Fibroblast of skin of back (primary cell): ENCODE results near the gene KRTAP5-6.

Experiments used
- DNase-seq: peaks from one replicate; pipeline ENCODE4 v3.0.0-alpha.2; 2013

Gene KRTAP5-6

DNA sequence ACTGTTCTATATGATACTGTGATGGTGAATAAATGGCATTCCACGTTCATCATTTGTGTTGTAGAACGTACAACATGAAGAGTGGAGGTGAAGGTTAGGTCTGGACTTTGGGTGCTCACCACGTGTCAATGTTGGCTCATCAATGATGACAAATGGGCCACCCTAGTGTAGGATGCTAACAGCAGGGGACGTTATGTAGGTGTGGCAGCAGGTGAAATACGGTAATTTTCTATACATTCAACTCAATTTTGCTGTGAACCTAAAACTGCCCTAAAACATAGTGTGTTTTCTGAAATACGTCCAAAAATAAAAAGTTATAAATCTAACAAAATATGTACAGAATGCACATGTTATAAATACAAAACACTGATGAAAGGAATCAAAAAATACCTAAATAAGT lies 6.2 kb downstream of the KRTAP5-6 start:
- DNase-seq = no peak

DNA sequence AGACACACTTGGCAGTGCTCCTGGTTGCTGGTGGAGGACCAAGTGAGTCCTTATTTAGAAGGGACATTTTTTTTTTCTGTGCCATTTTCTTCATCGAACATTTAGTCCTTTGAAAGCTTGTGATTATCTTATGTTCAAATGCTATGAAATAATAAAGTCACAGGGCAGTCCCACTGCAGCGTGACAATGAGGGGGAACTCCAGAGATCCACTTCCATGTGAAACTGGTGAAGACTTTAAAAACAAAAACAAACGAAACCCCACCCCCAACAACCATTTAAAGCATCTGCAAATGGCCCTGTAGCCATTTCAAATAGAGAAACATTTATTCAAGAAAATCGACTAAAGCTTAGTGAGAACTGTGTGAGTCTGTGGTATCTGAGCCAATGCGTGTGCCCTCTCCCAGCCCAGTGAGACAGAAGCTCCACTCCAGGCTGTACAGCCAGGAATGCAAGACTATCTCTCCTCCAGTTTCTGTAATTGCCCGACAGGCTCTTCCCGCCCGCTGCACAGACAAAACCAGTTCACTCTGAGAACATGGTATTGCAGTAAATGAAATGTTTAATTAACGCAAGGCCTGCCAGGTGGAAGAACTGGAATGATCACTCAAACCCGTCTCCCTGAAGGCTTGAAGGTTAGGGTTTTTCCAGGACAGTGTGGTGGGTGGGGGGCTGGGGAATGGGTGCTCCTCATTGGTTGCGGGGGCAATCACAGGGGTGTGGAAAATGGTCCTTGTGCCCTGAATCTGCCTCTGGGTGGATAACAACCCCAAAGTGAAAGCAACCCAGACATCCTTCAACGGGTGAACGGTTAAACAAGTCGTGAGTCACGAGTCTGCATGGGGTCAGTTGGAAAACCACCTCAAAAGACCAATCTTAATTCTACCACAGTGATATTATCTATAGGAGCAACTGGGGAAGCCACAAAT lies 8.4 kb downstream of the KRTAP5-6 start:
- no peak for DNase-seq

DNA sequence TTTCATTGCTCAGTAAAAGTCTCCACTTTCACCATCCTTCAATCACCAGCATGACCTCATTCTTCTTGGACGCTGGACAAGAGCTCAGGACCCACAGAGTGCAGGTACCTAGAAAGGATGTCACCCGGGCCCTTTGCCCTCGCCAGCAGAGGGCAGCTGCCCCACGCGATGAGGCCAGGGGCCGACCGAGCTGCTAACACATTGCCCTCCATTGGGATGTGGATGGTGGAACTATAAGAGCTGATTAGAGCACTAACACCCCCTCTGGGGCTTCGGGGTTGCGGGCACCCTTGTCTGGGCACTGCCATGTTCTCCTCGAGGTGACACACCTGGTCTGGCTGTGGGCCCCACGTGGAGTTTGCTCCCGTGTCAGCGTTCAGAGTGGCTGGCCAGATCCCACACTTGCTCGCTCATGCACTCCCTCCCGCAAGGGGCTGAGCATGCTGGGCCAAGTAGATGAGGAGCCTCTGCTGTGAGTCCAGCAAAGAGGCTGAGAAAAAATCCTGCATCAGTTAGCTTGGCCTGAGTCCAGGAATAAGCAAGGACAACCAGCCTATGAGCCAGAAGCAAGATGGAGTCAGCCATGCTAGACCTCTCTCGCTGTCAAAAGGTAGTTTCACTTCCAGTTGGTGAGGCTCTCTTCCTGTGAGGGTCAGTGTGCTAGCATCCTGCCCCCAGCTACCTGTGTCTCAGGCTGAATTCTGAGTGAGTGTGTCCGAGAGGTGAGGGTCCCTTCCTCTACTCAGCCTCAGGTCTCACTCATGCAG lies 9.8 kb downstream of the KRTAP5-6 start:
- DNase-seq = no peak

DNA sequence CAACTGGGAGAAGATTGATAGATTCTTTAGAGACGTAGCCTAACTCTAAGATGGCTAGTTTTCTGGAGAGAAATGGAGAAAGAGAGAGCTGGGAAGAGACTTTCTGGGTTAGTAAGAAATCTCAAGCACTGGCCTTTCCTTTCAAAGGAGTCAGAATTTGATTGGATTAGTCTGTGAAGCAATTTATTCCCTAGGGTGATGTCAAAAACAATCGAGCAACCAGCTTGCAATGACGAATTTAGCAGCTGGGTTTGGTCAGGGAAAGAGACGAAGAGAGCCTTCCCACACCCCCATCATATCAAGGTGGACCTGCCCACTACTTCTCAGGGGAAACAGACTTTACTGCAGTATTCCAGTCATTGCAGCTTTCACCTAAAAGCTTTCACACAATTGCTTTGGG lies 10.8 kb downstream of the KRTAP5-6 start:
- DNase-seq = no peak

DNA sequence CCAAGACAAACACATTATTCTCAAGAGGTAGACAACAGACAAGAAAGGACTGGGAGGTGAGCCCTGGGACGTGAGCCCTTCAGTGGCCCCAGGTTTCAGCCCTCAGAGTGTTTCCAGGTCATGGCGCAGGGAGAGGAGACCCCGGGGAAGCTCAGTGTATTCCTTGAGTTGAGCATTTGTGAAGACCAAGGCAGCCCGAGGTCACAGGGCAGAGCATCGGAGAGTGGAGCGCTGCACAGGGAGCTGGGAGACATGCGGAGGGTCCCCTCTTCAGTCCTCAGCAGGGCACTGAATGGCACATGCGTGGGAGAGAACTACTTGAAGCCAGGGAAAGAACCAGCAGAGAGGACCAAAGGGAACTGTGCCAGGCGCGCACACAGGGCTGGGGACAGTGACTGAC lies 11.7 kb downstream of the KRTAP5-6 start:
- DNase-seq = no peak

DNA sequence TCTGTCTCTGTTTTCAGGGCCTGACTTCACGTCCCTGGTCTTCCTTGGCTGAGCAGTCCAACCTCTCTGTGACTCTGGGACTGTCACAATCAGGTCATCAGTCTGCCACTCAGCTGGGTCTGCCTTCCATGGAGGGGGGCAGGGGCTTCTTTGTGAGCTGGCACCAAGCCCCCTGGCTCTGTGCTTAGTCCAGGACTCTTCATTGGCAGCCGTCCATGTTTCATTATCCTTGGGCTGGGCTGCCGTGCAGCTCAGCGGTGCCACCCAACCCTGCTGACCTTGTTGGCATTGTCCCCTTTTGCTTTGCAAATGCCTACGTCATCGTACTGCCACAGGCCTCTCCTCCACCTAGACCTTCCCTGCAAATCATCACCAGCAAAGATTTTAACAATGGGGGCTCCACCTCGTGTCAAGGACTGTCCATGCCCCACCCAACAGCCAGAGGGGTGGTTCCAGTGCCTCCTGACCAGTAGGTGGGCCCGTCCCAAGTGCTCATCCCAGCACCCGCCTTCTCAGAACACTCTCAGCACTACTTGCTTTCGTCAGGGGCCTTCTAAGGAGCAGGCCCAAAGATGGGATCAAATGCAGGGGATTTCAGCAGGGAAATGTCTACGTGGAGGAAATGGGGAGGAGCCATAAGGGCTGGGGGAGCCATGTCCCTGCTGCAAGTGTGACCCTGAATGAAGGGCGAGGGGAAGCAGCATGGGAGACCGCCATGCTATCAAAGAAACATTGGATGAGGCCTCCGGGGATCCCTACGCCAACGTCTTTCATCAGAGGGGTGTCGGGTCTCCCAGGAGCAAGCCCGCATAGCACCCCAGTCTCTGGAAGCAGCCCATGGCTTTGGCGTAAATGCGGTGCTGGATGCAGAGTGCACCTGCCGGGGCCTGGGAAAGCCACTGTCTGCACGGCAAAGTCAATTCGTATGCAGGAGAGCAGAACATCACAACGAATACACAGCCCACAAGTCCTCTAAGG lies 18.2 kb downstream of the KRTAP5-6 start:
- no peak for DNase-seq

DNA sequence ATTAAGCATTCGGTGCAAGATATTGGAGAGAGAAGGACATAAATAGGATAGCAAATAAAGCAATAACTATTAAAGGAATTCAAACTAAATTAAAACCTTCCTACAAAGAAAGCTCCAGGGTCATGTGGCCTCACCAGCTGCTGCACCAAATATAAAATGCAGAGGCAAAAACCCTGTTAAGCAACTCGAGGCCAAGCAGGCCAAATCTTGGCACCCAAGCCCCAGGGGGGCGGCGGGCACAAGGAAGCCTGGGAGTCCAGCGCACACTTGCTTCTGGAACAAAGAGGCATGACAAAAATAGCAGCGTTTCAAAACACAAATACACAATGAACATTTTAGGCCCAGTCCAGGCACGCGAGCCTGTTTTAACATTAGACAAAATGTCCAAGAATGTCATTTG lies 20.8 kb downstream of the KRTAP5-6 start:
- no peak for DNase-seq

DNA sequence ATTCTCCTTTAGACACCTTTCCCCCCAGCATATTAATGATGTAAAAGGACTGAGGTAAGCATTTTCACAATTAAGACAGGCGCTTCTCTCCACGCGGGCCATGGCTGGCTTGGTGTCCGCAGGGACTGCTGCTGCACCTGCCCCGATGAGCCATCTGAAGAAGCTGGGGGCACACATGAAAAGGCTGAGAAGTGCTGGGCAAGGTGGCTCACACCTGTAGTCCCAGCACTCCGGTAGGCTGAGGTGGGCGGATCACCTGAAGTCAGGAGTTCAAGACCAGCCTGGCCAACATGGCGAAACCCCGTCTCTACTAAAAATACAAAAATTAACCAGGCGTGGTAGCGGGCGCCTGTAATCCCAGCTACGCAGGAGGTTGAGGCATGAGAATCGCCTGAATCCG lies 21.3 kb downstream of the KRTAP5-6 start:
- DNase-seq = no peak

DNA sequence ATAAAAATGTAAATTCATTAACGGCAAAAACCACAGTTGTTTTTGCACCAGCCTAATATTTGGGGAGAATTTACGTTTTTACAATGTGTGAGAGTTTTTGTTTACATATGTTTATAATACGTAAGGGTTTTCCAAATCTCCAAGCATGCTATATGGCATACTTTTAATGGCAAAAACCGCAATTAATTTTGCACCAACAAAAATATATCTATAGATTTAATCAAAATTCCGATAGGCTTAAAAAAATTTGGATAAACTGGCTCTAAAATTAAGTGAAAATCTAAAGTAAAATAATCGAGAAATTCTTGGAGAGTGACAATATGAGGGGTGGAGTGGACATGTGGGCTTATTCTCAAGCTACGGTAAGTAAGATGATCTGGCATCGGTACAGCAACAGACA lies 22.8 kb downstream of the KRTAP5-6 start:
- no peak for DNase-seq

DNA sequence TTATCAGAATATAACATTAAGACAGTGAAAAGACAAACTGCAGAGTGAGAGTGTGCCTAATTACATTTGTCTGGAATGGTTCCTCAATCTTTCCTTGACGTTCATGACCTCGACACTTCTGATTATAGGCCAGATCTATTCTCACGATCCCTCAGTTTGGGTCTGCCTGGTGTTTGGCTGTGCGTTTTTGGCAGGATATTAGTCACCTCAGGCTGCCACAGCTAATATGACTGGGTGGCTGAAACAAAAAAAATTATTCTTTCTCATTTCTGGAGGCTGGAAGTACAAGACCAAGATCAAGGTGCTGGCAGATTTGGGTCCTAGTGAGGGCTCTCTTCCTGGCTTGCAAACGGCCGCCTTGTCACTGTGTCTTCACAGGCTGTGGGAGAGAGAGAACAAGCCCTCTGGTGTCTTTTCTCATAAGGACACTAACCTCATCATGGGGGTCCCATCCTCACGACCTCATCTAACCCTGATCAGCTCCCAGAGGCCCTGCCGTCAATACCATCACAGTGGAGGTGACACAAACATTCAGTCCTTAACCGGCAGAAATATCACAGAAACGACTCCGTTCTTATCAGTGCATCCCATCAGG lies 30.2 kb downstream of the KRTAP5-6 start:
- DNase-seq = no peak

DNA sequence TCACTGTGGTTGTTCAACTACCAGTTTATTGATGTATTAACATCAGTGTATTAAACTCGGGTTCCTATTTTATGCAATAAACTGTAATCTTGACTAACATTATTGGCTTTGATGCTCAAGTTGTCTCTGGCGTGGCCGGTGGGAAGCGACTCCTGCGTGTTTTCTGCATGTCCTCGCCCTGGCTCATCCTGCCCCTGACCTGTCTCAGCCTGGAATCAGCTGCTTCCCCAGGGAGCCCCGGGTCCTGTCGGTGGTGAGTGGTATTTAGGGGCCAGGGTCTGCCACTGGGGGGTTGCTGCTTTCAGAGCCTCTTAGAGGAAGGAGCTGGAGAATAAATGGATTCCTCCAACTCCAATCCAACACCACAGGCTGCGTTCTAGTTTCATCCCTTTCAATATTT lies 30.9 kb downstream of the KRTAP5-6 start:
- DNase-seq = no peak

DNA sequence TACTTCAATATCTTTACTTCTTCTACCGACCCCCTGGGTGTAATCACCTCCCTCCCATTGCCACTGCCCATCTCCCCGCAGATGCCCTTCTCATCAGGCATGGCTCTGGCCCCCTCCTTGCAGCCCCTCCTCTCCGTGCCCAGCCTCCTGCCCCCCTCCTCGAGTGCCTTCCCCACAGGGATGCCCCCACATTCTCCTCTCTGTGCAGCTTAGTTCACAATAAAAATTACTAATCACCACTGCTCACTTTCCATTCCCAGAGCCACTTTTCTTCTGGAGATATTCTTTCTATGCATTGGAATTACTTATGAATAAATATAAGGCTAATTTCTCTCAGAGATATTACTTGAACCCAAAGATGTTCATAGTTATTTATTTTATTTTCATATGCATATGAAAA lies 31.3 kb downstream of the KRTAP5-6 start:
- DNase-seq = no peak

DNA sequence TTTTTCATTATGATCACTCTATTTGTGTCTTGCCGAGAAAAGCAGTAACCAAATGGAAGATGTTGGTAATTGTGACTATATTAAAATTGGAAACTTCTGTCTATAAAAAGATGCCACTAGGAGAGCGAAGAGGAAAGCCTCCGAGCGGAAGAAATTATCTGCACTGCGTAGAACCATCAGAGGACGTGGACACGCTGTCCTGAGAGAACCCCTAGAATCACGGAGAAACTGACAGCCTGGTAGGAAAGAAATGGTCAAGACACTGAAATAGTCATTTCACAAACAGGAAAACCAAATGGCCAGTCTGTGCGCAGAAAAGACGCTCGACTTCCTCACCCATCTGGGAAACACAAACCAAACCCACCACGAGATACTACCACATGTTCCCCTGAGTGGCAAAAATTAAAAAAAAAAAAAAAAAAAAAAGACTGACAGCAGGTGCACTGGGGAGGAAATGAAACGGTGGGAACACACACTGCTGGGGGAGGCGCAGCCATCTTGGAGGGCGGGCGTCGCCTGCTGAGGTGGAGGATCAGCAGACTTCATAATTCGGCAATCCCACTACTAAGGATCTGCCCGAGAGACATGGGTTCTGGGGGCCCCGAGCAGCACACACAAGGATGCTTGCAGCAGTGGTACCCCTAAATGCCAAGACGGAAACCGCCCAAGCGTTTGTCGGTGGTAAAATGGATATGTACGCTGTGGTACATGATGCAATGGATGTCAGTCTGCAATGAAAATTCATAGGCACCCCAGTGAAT lies 32.1 kb downstream of the KRTAP5-6 start:
- DNase-seq = no peak

DNA sequence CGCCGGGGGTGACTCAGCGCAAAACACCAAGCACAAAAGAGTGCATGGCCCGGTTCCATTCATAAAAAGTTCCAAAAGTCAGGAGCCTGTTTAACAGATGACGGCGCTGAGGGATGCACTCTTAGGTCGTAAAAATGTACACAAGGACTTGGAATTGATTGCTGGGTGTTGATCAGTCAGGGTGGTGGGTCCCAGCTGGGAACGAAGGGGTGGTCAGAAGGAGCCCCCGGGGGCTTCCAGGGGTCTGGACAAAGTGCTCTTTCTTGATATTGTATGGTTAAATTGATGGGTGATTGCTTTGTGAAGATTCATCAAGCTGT lies 32.7 kb downstream of the KRTAP5-6 start:
- no peak for DNase-seq

DNA sequence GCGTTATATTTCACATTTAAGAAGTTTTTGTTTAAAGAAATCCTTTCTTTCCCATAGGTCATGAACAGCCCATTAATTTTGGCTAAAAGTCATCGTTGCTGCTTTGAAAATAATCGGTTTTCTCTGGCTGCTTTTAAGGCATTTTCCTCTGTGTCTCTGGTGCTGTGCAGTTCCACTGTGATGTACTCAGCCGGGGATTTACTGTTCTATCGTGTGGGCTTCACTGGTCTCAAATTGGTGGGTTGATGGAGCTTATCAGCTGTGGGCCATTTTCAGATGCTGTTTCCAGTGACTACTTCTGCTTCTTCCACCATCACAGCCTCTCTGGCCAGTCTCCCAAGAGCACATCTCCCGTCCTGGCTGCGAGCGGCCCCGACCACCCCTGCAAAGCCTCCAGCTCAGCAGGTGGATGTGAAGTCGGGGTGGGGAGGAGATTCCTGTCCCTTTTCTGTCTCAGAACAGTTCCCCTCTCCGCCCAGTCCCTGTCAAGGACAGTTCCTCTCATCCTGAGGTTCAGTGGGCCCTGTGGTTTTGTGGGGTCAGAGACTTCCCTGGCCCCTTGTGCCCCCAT lies 33.1 kb downstream of the KRTAP5-6 start:
- DNase-seq = no peak

DNA sequence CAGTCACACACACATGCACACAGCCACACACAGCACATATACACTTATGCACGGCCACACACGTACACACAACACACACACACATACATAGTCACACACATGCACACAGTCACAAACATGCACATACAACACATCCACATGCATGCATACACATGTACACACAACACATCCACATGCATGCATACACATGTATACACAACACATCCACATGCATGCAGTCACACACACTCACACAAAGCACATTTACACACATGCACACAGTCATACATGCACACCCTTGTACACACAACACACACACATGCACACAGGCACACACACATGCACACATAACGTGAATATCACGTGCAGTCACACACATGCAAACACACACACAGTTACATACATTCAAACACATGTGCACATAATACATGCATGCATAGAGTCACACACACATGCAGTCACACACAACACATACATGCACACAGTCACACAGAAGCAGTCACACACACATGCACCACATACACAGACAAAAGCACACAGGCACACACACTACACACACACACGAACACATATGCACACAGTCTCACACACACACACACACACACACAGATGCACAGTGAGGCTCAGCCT lies 34.6 kb downstream of the KRTAP5-6 start:
- DNase-seq = no peak

DNA sequence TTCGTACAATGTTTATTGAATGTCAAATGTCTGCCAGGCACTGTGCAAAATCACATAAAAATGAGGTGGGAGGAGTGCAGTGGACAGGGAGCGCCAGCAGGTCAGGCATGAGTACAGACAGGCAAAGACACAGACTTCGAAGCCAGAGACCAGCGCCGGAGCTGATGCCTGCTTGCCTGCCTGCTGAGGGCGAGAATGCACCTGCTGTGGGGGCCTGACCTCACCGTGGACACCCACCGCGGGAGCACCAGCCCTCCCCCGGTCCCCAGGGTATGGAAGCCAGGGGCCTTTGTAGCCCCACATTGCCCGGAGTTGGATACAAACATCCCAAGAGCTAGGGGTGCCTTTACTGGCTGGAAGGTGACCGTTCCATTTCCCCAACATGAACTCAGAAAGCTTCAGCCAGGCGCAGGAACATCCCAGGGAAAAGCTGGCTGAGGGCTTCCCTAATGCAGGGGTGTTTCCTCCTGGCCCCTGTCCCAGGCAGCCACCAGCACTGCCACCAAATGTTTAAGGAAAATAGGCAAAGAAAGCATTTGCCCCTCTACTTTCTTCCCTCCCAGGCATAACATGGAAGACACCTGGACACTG lies 35.5 kb downstream of the KRTAP5-6 start:
- DNase-seq = no peak

DNA sequence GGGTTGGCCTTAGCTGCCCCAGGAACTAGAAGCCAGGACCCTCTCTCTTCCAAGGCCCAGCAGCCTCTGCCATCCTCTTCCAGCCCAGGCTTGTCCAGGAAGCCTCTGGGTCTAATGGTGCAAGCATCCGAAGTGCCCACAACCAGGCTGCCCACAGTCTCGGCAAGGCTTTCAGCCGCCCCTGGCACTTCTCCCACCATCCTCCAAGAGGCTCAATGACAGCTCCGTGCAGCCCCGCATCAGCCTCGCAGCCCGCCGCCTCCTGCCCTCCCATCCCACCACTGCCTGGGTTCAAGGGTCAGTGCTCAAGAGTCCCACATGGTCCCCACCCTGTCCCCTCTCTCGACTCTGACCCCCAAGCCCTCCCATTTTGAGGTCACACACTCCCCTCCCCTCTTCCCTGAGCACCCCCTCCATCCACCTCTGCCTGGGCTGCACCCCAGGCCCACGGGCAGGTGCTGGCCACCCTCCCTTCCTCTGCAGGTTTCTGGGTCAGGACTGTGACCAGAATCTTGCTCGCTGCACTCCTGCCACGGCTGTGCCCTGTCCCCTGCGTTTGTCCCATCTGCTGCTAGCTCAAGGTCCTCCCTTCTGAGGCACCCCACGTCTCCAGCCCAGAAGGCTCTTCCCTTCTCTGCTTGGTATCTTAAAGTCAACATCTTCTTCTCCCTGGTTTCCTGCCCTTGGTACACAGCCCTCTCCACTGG lies 36.2 kb downstream of the KRTAP5-6 start:
- DNase-seq = no peak

DNA sequence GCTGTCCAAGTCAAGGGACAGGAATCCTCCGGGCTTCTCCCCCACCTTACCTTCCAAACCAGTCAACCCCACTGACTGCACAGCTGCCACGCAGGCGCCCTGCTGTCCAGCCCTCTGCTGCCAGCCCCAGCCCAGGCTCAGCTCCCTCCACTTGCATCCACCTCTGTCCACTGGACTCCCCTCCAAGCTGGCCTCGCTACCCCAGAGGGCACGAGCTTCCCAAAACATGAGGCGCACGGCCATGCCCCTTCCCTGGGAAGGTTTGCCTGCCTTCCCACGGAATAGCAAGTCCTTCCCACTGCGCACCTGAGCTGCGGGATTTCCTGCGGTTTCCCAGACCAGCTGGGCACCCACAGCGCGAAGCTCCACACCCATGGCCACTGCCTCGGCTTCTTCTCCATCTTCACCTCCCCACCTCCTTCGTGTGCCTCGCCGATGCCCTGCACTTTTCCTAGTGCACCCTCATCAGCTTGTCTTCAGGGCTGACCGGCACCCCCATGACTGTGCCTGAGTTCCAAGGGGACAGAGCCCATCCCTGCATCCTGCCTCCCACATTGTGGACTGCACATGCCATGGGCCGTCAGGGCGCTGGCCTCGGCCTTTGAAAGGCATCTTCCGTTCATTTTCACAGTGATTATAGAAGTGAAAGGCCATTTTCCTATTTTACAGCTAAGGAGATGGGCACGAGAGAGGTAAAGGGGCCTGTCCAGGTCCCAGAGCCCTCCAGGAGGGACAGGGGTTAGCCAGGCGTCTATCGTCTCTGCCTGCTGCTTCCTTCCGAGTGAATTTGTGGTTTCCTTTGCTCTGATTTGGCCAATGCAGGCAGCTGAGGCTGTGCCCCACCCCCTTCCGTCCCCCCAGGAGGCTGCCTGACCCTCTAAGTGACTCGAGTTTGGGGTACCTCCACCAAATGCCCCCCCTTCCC lies 37.0 kb downstream of the KRTAP5-6 start:
- no peak for DNase-seq
